OCI-M2 (cell line): Measurements from ENCODE around the gene RSBN1L.
"Not testable (repeated sequence)": the region's sequence is repeated elsewhere in the genome, so short reads cannot be mapped to it uniquely, and the experiment has no call there.

Source experiments
- DNase-seq: peaks from one replicate; lab custom pipeline; 2025; ENCODE audit not compliant: unreplicated experiment; lab: John Stamatoyannopoulos, UW

The RSBN1L gene

DNA sequence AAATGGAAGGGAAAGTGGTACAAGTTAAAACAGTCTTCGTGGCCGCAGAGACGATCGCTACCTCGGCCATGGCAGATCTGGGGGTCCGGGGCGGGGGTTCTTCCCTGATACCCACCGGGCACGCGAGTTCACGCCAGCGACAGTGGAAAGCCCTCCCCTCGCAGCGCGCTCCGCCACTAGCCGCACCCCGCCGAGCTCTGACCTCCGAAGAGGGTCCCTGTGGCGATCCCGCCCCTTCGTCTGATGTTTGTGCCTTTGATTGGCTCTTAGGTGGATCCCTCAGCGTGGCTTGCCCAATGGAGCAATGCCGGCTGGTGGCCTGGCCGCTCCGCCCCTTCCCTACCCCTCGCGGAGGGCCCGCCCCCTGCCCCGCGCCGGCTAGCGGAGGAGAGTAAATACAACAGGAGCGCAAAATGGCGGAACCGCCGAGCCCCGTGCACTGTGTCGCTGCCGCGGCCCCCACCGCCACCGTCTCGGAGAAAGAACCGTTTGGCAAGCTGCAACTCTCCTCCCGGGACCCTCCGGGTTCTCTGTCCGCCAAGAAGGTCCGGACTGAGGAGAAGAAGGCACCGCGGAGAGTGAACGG is at the start of gene RSBN1L:
RSBN1L (plus strand) TSS at position 403 of the 586 bp plus-strand sequence; CDS start at position 414, 11 bp downstream.
- peak; percentile 61 for DNase-seq

DNA sequence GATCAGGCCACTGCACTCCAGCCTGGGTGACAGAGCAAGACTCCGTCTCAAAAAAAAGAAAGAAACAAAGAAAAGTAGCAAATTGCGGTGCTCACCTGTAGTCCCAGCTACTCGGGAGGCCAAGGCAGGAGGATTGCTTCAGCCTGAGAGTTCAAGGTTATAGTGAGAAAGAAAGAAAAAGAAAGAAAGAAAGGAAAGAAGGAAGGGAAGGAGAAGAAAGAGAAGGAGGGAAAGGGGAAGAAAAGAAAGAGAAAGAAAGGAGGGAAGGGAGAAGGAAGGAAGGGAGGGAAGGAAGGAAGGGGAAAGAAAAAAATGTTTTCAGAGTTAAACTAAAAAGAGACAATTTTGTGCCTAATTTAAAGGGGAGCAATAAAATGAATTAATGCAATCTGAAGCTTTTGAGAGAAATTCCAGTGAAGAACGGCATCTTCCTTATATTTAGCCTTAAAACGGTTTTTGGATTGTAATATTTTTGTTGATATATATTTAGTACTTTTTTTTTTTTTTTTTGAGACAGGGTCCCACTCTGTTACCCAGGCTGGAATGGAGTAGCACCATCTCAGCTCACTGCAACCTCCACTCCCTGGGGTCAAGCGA is 47.4 kb upstream of the RSBN1L start:
- DNase-seq: no peak

DNA sequence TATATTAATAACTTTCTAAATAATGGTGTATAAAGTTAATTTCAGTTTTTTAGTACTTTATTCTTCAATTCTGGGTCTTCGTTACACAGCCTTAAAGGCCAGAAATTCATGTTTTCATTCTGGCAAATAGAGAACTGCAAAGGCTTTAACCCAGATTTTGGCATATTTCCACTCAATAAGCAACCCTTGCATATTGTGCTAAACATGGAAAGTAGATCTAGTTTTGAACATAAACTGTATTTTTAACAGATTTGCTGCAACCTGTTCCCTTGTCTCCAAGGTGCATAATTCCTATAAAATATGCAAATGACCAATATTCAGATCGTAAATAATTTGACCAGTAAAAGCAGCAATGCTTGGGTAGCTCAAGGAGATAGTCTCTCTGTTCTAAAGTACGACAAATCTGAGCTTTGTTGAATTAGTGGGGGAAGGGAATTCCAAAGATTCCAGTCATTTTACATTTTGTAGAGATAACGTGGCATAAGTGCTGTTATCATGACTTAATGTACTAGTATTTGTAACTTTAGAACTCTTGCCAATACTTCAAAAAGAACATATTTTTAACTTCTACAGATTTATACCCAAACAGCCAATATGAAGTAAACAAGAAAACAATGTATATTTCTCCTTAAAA is 46.4 kb upstream of the RSBN1L start:
- no peak for DNase-seq

DNA sequence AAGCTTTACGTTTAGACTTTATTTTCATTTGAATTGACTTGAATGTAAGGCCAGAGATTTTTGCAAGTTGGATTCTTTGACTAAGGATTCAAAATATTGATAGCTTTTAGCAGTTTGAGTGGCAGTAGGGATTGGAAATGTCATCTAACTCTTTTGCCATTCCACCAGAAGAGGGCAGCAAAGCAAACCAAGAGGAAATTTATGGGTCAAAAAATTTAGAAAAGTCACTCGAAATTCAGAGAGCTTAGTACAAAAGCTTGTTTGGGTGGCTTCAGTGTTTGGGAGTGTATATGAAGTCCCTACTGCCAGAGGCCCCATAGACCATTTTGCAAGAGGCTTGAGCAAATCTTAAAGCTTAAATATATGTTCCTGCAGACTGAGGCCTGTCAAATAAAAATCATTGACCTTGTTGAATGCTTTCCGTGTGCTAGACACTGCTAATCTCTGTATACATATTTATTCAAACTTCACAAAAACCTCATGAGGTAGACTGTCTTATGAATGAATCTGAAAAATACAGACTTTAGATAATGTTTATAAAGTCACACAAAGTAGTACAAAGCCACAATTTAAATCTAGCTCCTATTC is 44.6 kb upstream of the RSBN1L start:
- no peak for DNase-seq

DNA sequence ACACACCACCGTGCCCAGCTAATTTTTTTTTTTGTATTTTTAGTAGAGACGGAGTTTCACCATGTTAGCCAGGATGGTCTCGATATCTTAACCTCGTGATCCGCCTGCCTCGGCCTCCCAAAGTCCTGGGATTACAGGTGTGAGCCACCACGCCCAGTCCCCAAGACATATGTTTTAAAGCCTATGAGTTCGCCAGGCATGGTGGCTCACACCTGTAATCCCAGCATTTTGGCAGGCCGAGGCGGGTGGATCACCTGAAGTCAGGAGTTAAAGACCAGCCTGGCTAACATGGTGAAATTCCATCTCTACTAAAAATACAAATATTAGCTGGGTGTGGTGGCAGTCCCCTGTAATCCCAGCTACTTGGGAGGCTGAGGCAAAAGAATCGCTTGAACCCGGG is 43.4 kb upstream of the RSBN1L start:
- DNase-seq: not testable (repeated sequence)

DNA sequence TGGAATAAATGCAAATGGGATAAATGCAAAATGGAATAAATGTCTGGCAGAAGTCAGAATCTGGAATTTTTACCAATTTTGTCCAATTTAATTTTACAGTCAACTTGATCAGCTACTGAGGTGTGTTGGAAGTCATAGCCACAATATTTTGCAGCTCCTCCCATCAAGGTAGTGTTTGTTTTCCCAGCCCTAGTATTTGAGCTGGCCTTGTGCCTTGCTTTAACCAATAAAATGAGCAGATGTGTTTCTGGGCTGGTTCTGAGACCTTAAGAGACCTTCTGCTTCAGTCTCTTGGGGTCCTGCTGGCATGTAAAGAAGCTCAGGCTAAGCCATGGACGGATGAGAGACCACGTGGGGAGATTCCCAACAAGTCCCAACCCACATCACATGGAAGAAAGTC is 42.7 kb upstream of the RSBN1L start:
- no peak for DNase-seq

DNA sequence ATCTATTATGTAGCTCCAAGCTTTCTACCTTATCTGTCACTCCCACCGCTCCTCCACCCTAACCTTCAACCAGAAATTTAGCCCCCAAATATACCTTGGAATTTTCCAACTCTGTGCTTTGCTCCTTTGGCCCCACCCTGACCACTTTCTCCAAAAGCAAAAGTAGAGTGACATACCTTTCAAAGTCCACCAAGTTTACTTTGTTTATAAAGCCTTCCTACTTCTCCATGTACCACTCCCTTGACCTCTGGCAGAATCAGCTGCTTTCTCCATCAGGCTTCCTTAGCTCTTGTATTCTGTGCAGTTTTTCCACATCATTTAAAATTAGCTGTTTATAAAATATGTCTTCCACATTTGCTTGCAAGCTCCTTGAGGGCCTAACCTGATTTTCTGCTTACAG is 40.9 kb upstream of the RSBN1L start:
- DNase-seq: no peak

DNA sequence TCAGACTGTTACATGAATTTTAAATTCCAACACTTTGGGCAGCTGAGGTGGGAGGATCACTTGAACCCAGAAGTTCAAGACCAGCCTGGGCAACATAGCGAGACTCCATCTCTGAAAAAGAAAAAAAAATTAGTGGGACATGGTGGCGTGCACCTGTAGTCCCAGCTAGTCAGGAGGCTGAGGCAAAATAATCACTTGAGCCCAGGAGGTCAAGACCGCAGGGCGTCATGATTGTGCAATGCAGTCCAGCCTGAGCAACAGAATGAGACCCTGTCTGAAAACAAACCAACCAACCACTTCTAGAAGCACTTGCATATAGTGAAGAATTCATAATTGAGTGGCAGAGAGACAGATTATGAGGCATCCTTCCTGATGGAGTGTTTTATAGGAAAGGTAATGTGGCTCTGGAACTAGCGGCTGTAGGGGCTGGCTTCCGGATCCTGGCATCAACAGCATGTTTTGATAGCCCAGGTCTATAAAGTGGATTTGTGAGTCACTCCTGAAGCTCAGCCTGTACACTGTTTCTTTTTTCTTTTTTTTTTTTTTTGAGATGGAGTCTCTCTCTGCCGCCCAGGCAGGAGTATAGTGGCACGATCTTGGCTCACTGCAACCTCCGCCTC is 40.3 kb upstream of the RSBN1L start:
- no peak for DNase-seq

DNA sequence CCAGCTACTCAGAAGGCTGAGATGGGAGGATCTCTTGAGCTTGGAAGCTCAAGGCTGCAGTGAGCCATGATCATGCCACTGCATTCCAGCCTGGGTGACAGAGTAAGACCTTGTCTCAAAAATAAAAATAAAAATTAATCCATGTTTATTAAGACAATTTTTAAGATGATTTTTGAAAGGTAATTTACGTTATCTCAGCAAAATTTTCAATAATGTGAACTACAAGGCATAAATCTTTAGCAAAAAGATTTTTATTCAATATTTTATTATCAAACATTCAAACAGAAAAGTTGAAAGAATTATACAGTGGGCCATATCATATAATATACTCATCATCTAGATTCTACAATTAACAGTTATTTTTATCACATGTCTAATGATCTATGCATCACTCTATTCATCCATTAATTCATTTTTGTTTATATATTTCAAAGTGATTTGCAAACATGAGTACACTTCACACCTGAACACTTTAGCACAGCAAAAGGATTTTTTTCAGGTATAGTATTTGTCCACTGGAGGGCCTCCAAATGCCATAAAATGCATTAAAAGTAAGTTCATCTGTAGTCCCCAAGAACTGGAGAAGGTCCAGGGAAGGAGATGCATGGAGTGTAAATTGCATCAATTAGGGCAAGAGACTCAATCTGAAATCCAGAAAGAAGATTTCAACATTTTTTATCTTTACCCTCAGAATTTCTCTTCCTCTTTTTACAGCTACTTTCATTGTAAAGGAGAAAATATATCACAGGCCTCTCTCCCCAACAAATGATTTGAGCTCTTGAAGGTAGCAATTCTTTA is 38.6 kb upstream of the RSBN1L start:
- DNase-seq: no peak

DNA sequence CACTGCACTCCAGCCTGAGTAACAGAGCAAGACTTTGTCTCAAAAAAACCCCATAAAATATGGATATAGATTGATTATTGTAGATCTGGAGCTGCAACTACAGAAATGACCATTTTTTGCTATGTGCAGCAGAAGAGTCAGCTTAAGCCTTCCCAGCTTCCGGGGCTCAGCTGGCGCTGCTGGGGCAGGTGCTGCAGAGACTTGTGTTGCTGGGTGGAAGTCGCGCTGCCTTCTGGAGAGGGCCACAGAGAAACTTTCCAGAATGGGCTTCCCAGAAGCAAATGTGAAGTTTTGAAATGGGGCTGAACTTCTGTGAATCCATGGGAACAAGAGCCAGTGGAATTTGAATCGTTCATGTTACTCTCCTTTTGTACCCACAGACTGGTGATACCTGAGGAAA is 37.3 kb upstream of the RSBN1L start:
- no peak for DNase-seq

DNA sequence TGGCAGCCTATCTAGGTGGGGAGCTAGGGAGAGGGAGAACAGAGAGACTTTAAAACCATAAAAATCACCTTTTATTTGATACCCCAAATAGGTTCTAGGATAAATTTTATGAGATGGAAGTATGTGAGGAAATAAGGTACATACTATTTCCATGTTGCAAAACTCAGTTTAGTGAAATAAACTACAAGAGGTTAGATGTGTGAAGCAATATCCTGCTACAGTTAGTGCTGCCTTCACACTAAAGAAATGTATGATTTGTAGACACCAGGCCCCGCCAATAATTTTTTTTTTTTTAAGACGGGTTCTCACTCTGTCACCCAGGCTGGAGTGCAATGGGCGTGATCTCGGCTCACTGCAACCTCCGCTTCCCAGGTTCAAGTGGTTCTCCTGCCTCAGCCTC is 34.4 kb upstream of the RSBN1L start:
- no peak for DNase-seq

DNA sequence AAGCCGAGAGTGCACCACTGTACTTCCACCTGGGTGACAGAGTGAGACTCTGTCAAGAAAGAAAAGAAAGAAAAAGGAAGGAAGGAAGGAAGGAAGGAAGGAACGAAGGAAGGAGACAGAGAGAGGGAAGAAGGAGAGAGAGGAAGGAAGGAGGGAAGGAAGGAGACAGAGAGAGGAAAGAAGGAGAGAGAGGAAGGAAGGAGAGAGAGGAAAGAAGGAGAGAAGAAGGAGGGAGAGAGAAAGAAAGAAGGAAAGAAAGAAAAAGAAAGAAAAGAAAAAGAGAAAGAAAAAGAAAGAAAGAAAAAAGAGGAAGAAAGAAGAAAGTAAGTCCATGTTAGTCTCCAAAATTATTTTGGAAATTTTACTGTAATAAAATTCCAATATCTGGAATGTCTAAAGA is 33.4 kb upstream of the RSBN1L start:
- DNase-seq: no peak

DNA sequence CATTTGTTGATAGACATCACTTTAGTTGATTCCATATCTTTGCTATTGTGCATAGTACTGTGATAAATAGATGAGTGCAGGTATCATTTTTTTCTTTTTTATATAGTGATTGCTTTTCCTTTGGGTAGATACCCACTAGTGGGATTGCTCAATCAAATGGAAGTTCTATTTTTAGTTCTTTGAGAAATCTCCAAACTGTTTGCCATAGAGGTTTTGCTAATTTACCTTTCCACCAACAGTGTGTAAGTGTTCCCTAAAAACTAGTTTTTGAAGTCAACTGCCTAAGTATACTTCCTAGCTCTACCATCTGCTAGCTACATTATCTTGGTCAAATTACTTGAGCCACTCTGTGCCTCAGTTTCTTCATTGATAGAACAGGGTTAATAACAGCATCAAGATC is 31.5 kb upstream of the RSBN1L start:
- no peak for DNase-seq

DNA sequence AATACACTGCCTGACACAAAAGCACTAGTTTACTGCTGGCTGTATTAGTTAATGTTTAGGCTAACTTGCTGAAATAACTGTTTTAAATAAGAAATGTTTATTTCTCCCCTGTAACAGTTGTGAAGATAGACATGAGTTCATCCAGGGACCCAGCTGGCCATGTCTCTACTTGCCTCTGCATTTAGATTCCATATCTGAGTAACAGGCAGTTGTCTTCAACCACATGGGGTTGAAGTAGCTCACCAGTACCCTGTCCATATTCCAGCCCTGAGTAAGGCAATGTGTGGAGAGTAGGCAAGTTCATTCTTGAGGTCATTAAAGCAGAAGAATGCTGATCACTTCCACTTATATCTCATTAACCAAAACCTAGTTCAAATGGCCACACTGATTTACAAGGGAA is 31.1 kb upstream of the RSBN1L start:
- DNase-seq: no peak

DNA sequence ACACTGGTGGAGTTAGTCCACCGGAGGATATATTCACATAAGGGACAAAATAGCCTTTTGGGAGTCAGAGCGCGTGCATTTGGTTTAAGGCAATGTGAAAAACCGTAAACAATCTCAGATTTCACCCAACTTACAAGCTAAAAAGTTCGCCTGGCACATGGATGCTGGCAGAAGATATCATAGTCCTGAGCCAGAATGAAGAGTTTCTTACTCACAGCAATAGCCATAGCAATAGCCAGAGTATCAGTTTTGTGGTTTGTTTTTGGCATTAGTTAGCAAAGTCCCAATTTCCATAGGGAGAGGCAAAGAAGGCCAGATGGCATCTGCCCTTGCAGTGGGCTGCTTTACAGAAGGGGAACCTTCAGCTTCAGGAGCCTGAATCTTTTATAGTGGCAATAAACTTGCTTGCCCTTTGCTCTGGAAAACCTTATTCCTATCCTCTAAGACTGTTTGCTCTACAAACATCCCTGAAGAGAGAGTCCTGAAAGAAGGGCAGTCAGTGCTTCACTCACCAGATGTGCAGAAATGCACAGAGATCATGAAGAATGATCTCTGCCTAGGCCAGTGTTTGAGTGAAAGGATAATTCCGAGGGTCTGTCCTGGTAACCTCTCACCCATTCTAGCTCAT is 28.7 kb upstream of the RSBN1L start:
- no peak for DNase-seq

DNA sequence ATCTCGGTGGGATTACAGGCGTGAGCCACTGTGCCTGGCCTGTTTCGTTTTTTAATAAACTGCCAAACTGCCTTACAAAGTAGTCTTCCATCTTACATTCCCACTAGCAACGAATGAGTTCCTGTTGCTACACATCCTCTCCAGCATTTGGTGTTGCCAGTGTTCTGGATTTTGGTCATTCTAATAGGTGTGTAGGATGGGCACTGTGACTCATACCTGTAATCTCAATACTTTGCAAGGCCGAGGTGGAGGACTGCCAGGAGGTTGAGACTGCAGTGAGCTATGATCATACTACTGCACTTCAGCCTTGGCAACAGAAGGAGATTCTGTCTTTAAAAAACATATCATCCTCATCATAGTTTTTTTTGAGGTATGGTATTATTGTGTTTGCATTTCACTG is 21.4 kb upstream of the RSBN1L start:
- no peak for DNase-seq

DNA sequence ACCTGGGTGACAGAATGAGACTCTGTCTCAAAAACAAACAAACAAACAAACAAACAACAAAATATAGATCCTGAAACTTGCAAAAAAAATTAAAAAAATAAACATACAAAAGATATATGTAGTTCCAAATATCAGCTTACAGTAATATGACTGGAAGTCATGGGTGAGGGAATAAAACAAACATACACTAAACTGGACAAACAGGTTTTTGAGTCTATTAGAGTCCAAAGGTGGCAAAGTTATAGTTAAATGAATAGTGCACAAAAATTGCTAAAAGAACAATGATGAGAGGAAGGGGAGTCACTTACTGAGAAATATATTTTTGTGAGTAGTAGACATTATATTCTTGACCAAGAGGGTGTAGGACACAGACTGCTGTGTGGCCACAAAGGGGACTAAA is 16.7 kb upstream of the RSBN1L start:
- no peak for DNase-seq

DNA sequence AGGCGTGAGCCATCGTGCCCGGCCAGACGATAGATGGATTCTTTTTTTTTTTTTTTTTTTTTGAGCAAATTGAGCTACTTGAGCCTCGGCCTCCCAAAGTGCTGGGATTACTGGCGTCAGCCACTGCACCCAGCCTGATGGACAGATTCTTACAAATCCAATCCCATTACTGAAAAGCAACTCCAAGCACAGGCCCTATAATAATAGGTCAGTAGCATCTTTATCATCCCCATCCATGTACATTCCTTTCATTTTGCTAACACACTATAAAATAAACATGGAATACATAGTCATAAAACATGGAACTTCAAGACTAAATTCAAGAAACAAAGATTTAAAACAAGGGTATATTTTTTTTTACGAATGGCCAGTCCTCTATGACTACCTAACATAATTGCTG is 16.0 kb upstream of the RSBN1L start:
- no peak for DNase-seq

DNA sequence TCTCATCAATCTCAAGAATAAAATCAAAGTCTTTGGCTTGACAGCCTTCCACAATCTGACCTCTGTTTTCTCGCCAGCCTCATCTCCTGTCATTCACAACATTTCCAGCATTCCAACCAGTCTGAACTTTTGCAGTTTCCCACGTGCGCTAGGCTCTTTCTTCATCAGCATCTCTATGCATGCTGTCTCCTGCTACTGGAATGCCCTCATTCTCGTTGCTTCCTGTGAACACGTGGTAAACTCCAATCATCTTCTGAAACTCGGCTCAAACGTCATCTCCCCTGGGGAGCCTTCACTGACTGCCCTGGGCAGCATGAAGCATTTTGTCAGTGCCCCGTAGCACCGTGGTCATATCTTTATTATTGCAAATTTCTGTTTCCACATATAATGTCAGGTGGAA is 12.2 kb upstream of the RSBN1L start:
- DNase-seq: no peak

DNA sequence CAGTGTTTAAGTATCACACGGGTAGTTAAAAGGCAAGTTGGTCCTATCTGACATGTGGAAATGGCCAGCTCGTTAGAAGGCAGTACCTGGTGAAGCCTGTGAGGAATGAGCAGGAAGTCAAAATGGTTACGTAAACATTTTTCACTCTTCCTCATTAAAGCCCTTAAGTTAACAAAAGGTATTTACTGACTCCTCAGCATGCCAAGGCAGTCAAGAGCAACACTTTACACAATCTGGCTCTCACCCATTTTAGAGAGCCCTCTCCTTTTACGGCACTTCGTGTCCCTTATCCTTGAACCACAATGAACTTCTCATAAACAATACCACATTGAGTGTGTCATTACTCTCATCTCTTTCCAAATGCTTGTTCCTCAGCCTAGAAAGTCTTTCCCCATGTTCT is 11.0 kb upstream of the RSBN1L start:
- DNase-seq: no peak
